Activated B cell treated with CpG ODN at 0.5 μM for 24 hours (primary cell): ENCODE measurements around the gene SEPTIN6. TPM values are rescaled to one million over a fixed set of nuclear protein-coding genes. Genes with fewer than 3 reads are reported as not detected.

ENCODE experiments used
- ATAC-seq: fragments of 200-7000 bp; cut with Tn5 transposase; one replicate; pipeline ENCODE4 v1.10.0; 2021; ENCODE audit warnings: low read depth, mild to moderate bottlenecking, moderate library complexity
- CTCF ChIA-PET: fragments of 350-600 bp; sonication (Branson Sonifier 250); formaldehyde crosslinking; loops from one replicate; lab custom pipeline; 2021; ENCODE audit warnings: antibody characterized with exemption; lab: Charles Lee
- POLR2A ChIA-PET: fragments of 350-600 bp; sonication (Branson Sonifier 250); formaldehyde crosslinking; loops from one replicate; lab custom pipeline; 2021; ENCODE audit warnings: antibody characterized with exemption; lab: Charles Lee
- DNase-seq: peaks from one replicate; pipeline ENCODE4 v3.0.0; 2022
- H3K27ac Mint-ChIP-seq: one replicate; pipeline ENCODE4 v1.8.0; 2020; ENCODE audit warnings: mixed read lengths
- H3K27me3 Mint-ChIP-seq: one replicate; pipeline ENCODE4 v1.8.0; 2021; ENCODE audit warnings: mixed read lengths
- H3K36me3 Mint-ChIP-seq: one replicate; pipeline ENCODE4 v1.8.0; 2021; ENCODE audit warnings: low read depth, mixed read lengths
- H3K4me1 Mint-ChIP-seq: one replicate; pipeline ENCODE4 v1.8.0; 2021; ENCODE audit warnings: mixed read lengths
- H3K4me3 Mint-ChIP-seq: one replicate; pipeline ENCODE4 v1.8.0; 2020; ENCODE audit warnings: mild to moderate bottlenecking, mixed read lengths
- H3K9me3 Mint-ChIP-seq: one replicate; pipeline ENCODE4 v1.8.0; 2020; ENCODE audit warnings: mixed read lengths
- intact Hi-C: fragments of 100-400 bp; cut with micrococcal nuclease; formaldehyde crosslinking; loops from one replicate; pipeline ENCODE4 v1.15.1; 2024
- total RNA-seq: library from RNA; stranded (reverse); gene quantifications from 2 replicates; pipeline ENCODE4 v1.2.3, GENCODE V29; 2022
- TF ChIP-seq, protein P1 (sequence below): fragments of 200-600 bp; IDR thresholded peaks from one replicate; pipeline ENCODE4 v1.8.0; 2022; ENCODE audit warnings: antibody characterized with exemption, mild to moderate bottlenecking

SEPTIN6 gene
- total RNA-seq, 1 donor from 2014 or later = 330 TPM

DNA sequence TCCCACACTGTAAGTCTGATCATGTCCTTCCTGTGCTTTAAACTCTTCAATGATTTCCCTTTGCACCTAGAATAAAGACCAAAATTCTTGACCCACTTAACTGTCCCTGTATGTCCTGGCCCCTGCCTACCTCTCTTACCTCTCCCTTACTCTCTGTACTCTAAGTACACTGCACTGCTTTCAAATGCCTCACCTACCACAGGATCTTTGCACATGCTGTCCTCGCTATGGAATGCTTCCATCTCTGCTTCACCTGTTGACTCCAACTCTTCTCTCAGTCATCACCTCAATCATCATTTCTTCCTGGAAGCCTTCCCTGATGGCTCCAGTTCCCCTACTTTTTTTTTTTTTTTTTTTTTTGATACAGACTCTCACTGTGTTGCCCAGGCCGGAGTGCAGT lies 29.0 kb upstream of the SEPTIN6 start:
- intact Hi-C loops = no loop called here
- ChIA-PET CTCF (no interaction called here), POLR2A (no interaction called here)
- TF ChIP-seq, protein P1, sequence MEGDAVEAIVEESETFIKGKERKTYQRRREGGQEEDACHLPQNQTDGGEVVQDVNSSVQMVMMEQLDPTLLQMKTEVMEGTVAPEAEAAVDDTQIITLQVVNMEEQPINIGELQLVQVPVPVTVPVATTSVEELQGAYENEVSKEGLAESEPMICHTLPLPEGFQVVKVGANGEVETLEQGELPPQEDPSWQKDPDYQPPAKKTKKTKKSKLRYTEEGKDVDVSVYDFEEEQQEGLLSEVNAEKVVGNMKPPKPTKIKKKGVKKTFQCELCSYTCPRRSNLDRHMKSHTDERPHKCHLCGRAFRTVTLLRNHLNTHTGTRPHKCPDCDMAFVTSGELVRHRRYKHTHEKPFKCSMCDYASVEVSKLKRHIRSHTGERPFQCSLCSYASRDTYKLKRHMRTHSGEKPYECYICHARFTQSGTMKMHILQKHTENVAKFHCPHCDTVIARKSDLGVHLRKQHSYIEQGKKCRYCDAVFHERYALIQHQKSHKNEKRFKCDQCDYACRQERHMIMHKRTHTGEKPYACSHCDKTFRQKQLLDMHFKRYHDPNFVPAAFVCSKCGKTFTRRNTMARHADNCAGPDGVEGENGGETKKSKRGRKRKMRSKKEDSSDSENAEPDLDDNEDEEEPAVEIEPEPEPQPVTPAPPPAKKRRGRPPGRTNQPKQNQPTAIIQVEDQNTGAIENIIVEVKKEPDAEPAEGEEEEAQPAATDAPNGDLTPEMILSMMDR = no peak
- Mint-ChIP-seq H3K4me1 (no peaks in the 10 kb centered on the region), H3K36me3 (no peaks in the 10 kb centered on the region), H3K9me3 (no peaks in the 10 kb centered on the region), H3K27me3 (no peaks in the 10 kb centered on the region), H3K4me3 (no peak overlapping the region), H3K27ac (no peak overlapping the region)
- ATAC-seq = no peak
- no peak for DNase-seq

DNA sequence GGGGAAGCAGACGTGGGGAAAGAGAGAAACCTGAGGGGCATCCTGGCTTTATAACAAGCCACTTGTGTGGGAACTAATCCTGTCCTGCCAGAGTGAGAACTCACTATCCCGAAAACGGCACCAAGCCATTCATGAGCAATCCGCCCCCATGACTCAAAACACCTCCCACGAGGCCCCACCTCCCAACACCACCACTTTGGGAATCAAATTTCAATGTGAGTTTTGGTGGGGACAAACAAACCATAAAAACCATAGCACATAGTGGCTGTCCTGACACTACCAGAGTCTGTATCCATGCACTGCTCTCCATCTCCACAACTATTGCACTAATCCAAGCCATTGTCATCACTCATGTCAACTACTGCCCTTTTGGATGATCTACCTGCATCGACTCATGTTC lies 28.5 kb upstream of the SEPTIN6 start:
- intact Hi-C loops = no loop called here
- TF ChIP-seq, protein P1 = no peak
- Mint-ChIP-seq H3K9me3 (no peaks in the 10 kb centered on the region), H3K36me3 (no peaks in the 10 kb centered on the region), H3K4me1 (no peaks in the 10 kb centered on the region), H3K27me3 (no peaks in the 10 kb centered on the region), H3K4me3 (no peak overlapping the region), H3K27ac (no peak overlapping the region)
- DNase-seq = no peak
- ChIA-PET POLR2A (interaction anchor here (0.6 kb wide), 1 partner anchor 101 kb away, joined by 3 read pairs; no protein-coding TSS in a partner anchor), CTCF (no interaction called here)
- no peak for ATAC-seq

DNA sequence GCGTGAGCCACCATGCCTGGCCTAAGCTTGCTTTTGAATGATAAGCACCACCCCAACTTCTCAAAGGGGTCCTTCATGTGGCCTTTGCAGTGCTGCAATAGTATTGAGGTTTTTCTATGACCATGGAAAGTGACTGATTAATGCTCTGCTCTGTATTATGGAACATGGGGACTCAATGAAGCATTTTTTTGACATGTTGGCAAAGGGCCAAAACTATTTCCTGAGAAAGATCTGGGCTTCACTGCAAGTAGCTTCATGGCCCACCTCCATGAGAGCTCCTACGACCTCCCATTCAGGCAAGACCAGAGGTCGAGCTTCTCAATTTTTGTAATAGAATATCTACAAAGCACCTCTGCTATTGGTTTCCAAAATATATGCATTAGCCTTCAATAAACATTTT lies 16.7 kb upstream of the SEPTIN6 start:
- no peak overlapping the region for H3K4me3 Mint-ChIP-seq
- no peaks in the 10 kb centered on the region for H3K36me3 Mint-ChIP-seq
- no peak for DNase-seq
- no peak for ATAC-seq
- TF ChIP-seq, protein P1 = no peak
- ChIA-PET CTCF (no interaction called here), POLR2A (interaction anchor here (0.6 to 0.7 kb wide), 2 partner anchors 19 to 65 kb away, joined by 4 to 9 read pairs; no protein-coding TSS in a partner anchor)
- no peaks in the 10 kb centered on the region for H3K27me3 Mint-ChIP-seq
- intact Hi-C loops = no loop called here
- H3K27ac Mint-ChIP-seq = no peak overlapping the region
- no peaks in the 10 kb centered on the region for H3K9me3 Mint-ChIP-seq
- H3K4me1 Mint-ChIP-seq = no peaks in the 10 kb centered on the region

DNA sequence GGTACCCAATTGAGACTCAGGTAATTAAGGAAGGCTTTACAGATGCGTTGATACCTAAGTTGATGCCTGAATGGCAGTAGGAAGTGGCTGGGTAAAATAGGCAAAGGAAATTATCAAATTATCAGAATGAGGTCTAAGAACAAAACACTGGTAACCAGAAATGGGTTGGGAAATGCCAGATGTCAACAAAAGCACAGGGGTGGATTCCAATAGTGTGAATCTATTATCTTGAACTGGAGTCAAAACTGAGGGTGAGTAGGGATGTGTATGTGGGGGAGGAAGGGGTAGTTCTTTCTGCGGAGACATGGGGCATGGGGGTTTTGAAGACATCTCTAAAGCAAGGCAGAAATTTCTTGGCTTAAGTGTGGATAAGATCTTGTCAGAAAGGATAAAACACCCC lies 16.0 kb upstream of the SEPTIN6 start:
- ChIA-PET POLR2A (interaction anchor here (0.7 kb wide), 1 partner anchor 19 kb away, joined by 9 read pairs; no protein-coding TSS in a partner anchor), CTCF (no interaction called here)
- Mint-ChIP-seq H3K9me3 (no peaks in the 10 kb centered on the region), H3K36me3 (no peaks in the 10 kb centered on the region), H3K27ac (no peak overlapping the region), H3K4me3 (no peak overlapping the region), H3K4me1 (peaks cover 2% of the 10 kb centered on the region), H3K27me3 (no peaks in the 10 kb centered on the region)
- intact Hi-C loops = no loop called here
- no peak for ATAC-seq
- no peak for DNase-seq
- TF ChIP-seq, protein P1 = no peak

DNA sequence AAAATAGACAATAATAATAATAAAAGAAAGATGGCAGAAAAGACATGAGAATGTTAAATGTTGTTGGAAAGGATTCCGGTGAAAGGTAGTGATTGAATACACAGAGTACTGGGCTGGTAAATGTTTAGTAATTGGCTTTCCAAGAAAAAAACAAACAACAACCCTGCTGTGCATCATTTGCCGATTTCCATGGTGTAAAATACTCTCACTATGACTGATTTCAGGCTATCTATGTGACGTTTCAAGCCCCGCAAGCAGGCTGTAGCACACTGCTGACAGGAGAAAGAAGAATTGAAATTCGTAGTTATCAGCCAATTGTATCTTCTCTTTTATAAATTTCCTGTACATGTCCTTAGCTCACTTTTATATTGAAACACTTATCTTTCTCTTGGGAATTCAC lies 13.6 kb upstream of the SEPTIN6 start:
- ATAC-seq = peak; percentile 37
- ChIA-PET POLR2A (interaction anchor here (0.6 to 1.0 kb wide), 3 partner anchors 14 to 107 kb away, joined by 3 to 5 read pairs (median 4); partner anchors contain the start of gene SEPTIN6), CTCF (no interaction called here)
- Mint-ChIP-seq H3K4me3 (no peak overlapping the region), H3K4me1 (peaks cover 2% of the 10 kb centered on the region), H3K27me3 (no peaks in the 10 kb centered on the region), H3K36me3 (no peaks in the 10 kb centered on the region), H3K9me3 (no peaks in the 10 kb centered on the region), H3K27ac (no peak overlapping the region)
- DNase-seq = no peak
- intact Hi-C loops = no loop called here
- TF ChIP-seq, protein P1 = no peak
